H1 (cell line): ENCODE measurements around the gene TEAD3. TPM values are rescaled to one million over a fixed set of nuclear protein-coding genes. Genes with fewer than 3 reads are reported as not detected.

Experiments
- CTCF ChIA-PET: fragments of 300-600 bp; sonication (Branson Sonifier 250); formaldehyde crosslinking; loops from one replicate; lab custom pipeline; 2021; ENCODE audit not compliant: partially characterized antibody; lab: Charles Lee
- POLR2A ChIA-PET: fragments of 300-600 bp; sonication (Branson Sonifier 250); formaldehyde crosslinking; loops from one replicate; lab custom pipeline; 2021; ENCODE audit warnings: inconsistent platforms; ENCODE audit not compliant: partially characterized antibody; lab: Charles Lee
- DNase-seq, 2 experiments: peaks; one replicate each; pipeline versions ENCODE4 v3.0.0 to v3.0.0-alpha.2; 2010 to 2022; ENCODE audit warnings: low spot score in 2 of 2, low read depth in 1 of 2, mixed read lengths in 1 of 2
- FAIRE-seq: peaks from 2 replicates; lab custom pipeline; 2011; peaks lifted over from hg19 to GRCh38; lab: Jason Lieb, UNC
- H2AFZ ChIP-seq: 2 replicates; pipeline ENCODE4 v1.8.1; 2012; ENCODE audit warnings: low read length, inconsistent platforms
- H2AK5ac ChIP-seq: 2 replicates; pipeline ENCODE4 v1.6.1; 2013; ENCODE audit warnings: low read depth, low read length
- H2BK120ac ChIP-seq: replicated peaks from 2 replicates; pipeline ENCODE3; 2013; ENCODE audit warnings: low read depth, low read length, inconsistent platforms
- H2BK12ac ChIP-seq: 2 replicates; pipeline ENCODE4 v1.6.1; 2013; ENCODE audit warnings: low read depth, low read length
- H2BK15ac ChIP-seq: 2 replicates; pipeline ENCODE4 v1.6.1; 2013; ENCODE audit warnings: low read length
- H2BK20ac ChIP-seq: 2 replicates; pipeline ENCODE4 v1.6.1; 2013; ENCODE audit warnings: low read length
- H2BK5ac ChIP-seq: 2 replicates; pipeline ENCODE4 v1.6.1; 2013; ENCODE audit warnings: low read depth, low read length
- H3K14ac ChIP-seq: 2 replicates; pipeline ENCODE4 v1.6.1; 2013; ENCODE audit warnings: inconsistent platforms; ENCODE audit not compliant: insufficient read length
- H3K18ac ChIP-seq: 2 replicates; pipeline ENCODE4 v1.6.1; 2013; ENCODE audit warnings: low read length; ENCODE audit errors: extremely low read depth
- H3K23ac ChIP-seq: 2 replicates; pipeline ENCODE4 v1.6.1; 2013; ENCODE audit warnings: inconsistent platforms; ENCODE audit not compliant: insufficient read length
- H3K23me2 ChIP-seq: 2 replicates; pipeline ENCODE4 v1.6.1; 2013; ENCODE audit warnings: low read depth, low read length
- H3K27ac ChIP-seq: 2 replicates; pipeline ENCODE4 v1.6.1; 2011; ENCODE audit warnings: low read depth, low read length, inconsistent platforms
- H3K27me3 ChIP-seq, 4 experiments: replicated peaks in 1 of 4; 1 replicate in 1 of 4; 2 replicates in 3 of 4; pipeline versions ENCODE4 v1.6.1 to v1.8.1; 2011 to 2013; ENCODE audit warnings: low read length in 3 of 4, mild to moderate bottlenecking in 3 of 4, inconsistent platforms in 2 of 4, mixed read lengths in 2 of 4, moderate library complexity in 1 of 4; ENCODE audit not compliant: control insufficient read depth in 3 of 4, insufficient read depth in 3 of 4; ENCODE audit errors: extremely low read depth in 1 of 4
- H3K36me3 ChIP-seq, 4 experiments: 2 replicates each; pipeline versions ENCODE4 v1.6.1 to v1.8.1; 2011 to 2013; ENCODE audit warnings: mild to moderate bottlenecking in 4 of 4, low read length in 3 of 4, moderate library complexity in 2 of 4, control low read depth in 1 of 4, inconsistent platforms in 1 of 4; ENCODE audit not compliant: insufficient read depth in 4 of 4, control insufficient read depth in 2 of 4
- H3K4ac ChIP-seq: replicated peaks from 2 replicates; pipeline ENCODE3; 2013; ENCODE audit warnings: low read length, low read depth, mixed read lengths, inconsistent platforms; ENCODE audit not compliant: insufficient read length
- H3K4me1 ChIP-seq, 4 experiments: replicated peaks in 1 of 4; 1 replicate in 1 of 4; 2 replicates in 3 of 4; pipeline versions ENCODE4 v1.6.1 to v1.8.1; 2011 to 2013; ENCODE audit warnings: low read length in 3 of 4, inconsistent platforms in 2 of 4, mixed read lengths in 1 of 4; ENCODE audit not compliant: insufficient read depth in 4 of 4, control insufficient read depth in 3 of 4
- H3K4me2 ChIP-seq, 2 experiments: 2 replicates each; pipeline versions ENCODE4 v1.6.1 to v1.8.1; 2011 to 2013; ENCODE audit warnings: low read depth in 2 of 2, low read length in 2 of 2, control low read depth in 1 of 2, inconsistent platforms in 1 of 2, mild to moderate bottlenecking in 1 of 2; ENCODE audit not compliant: insufficient read depth in 1 of 2
- H3K4me3 ChIP-seq, 4 experiments: fragments of 200-600, 300-600 bp in 1 of 4; sonication (generic), shearing (Covaris generic), sonication (Bioruptor Twin) in 1 of 4; 2 replicates each; pipeline versions ENCODE4 v1.5.1 to v1.8.1; 2011 to 2016; ENCODE audit warnings: low read length in 4 of 4, low read depth in 3 of 4, control low read depth in 2 of 4, inconsistent platforms in 2 of 4, mild to moderate bottlenecking in 2 of 4, mixed read lengths in 1 of 4, moderate library complexity in 1 of 4; ENCODE audit not compliant: insufficient read depth in 2 of 4; ENCODE audit errors: extremely low read depth in 1 of 4
- H3K56ac ChIP-seq: replicated peaks from 2 replicates; pipeline ENCODE3; 2013; ENCODE audit warnings: low read depth, mild to moderate bottlenecking, mixed read lengths, low read length, inconsistent platforms; ENCODE audit not compliant: insufficient read length
- H3K79me1 ChIP-seq: 2 replicates; pipeline ENCODE4 v1.6.1; 2013; ENCODE audit warnings: low read depth, low read length, control low read depth
- H3K79me2 ChIP-seq, 2 experiments: 2 replicates each; pipeline versions ENCODE4 v1.6.1 to v1.8.1; 2012 to 2013; ENCODE audit warnings: low read length in 2 of 2, mild to moderate bottlenecking in 2 of 2, inconsistent platforms in 1 of 2; ENCODE audit not compliant: insufficient read depth in 2 of 2, control insufficient read depth in 1 of 2
- H3K9ac ChIP-seq, 4 experiments: replicated peaks in 1 of 4; 1 replicate in 1 of 4; 2 replicates in 3 of 4; pipeline versions ENCODE4 v1.6.1 to v1.8.1; 2011 to 2013; ENCODE audit warnings: low read depth in 3 of 4, low read length in 3 of 4, control low read depth in 2 of 4, mild to moderate bottlenecking in 2 of 4, moderate library complexity in 2 of 4, inconsistent platforms in 1 of 4; ENCODE audit errors: extremely low read depth in 1 of 4
- H3K9me3 ChIP-seq, 2 experiments: 2 replicates each; pipeline versions ENCODE4 v1.6.1 to v1.8.1; 2012 to 2013; ENCODE audit warnings: mild to moderate bottlenecking in 2 of 2, moderate library complexity in 2 of 2, control low read depth in 1 of 2, inconsistent platforms in 1 of 2, low read depth in 1 of 2, low read length in 1 of 2, mixed read lengths in 1 of 2; ENCODE audit not compliant: insufficient read depth in 2 of 2
- H4K20me1 ChIP-seq, 2 experiments: replicated peaks in 1 of 2; 2 replicates each; pipeline versions ENCODE3 to v1.8.1; 2011 to 2013; ENCODE audit warnings: inconsistent platforms in 2 of 2, low read length in 2 of 2, mild to moderate bottlenecking in 1 of 2; ENCODE audit not compliant: insufficient read depth in 2 of 2, control insufficient read depth in 1 of 2
- H4K5ac ChIP-seq: 2 replicates; pipeline ENCODE4 v1.6.1; 2013; ENCODE audit warnings: low read length, low read depth, mixed read lengths, inconsistent platforms; ENCODE audit not compliant: insufficient read length
- H4K8ac ChIP-seq: 2 replicates; pipeline ENCODE4 v1.8.0; 2013; ENCODE audit warnings: mild to moderate bottlenecking, moderate library complexity, low read length, inconsistent platforms; ENCODE audit not compliant: insufficient read depth; ENCODE audit errors: extremely low read depth
- H4K91ac ChIP-seq: replicated peaks from 2 replicates; pipeline ENCODE3; 2013; ENCODE audit warnings: low read length, mixed read lengths, inconsistent platforms; ENCODE audit not compliant: insufficient read length
- CBX8 ChIP-seq: fragments of 300-800, 300-1000 bp; sonication (generic); IDR thresholded peaks from 2 replicates; pipeline ENCODE4 v1.7.1; 2016; ENCODE audit warnings: low read depth, low read length, borderline replicate concordance
- WGBS, 2 experiments: shearing (Covaris generic) in 1 of 2; methylation state at CpG; one replicate each; pipeline versions ENCODE4 v1.1.6 to v1.1.7; 2013 to 2015; ENCODE audit warnings: low lambda C conversion rate in 2 of 2, mixed read lengths in 2 of 2, inconsistent platforms in 1 of 2, low coverage in 1 of 2, missing lambda C conversion rate in 1 of 2; ENCODE audit not compliant: insufficient replicate concordance in 2 of 2, insufficient coverage in 1 of 2, insufficient read length in 1 of 2; ENCODE audit errors: extremely low coverage in 1 of 2, missing lambda C conversion rate in 1 of 2; 5-methylcytosine and 5-hydroxymethylcytosine counted together
- polyA plus RNA-seq, 7 experiments: library from polyadenylated mRNA; depleted of rRNA in 3 of 7; stranded (reverse) in 5 of 7; unstranded in 2 of 7; fragments of >200 nt in 5 of 7; fragments of 200-250 nt in 2 of 7; gene quantifications; 1 replicate in 5 of 7; 2 replicates in 1 of 7; 4 replicates in 1 of 7; pipeline versions ENCODE4 v1.2.1 to v1.2.3, GENCODE V29; 2011 to 2013; ENCODE audit warnings: missing spikeins in 2 of 7, mixed read lengths in 2 of 7
- total RNA-seq: library from RNA; stranded (reverse); fragmentation: NEBNext Ultra II Directional; extraction: Animal tissue kit (Norgen Biotek cat#: 25700); gene quantifications from 2 replicates; pipeline ENCODE4 v1.2.1, GENCODE V29; 2021

The TEAD3 gene
- total and polyA plus RNA-seq, 2 of the 8 experiments (the other 6 are each of a cell fraction or from before 2014, with no cell fraction given), result 20.1 to 28.7 TPM

- CTCF ChIA-PET, result interaction anchor here (1.0 to 15.8 kb wide), 8 partner anchors 9 to 136 kb away, joined by 3 to 138 read pairs (median 8); no protein-coding TSS in a partner anchor
Observed at GRCh38 chr6:35429463-35429862, 67.4 kb downstream of the TEAD3 start.

More at GRCh38 chr6:35429463-35429862, 67.4 kb downstream of the TEAD3 start:
- no peak for TF ChIP-seq CBX8
- no peaks in the 10 kb centered on the region for H3K79me1 ChIP-seq
- H3K36me3 ChIP-seq, result 0 out of 8 replicates have a peak, but pooled peaks cover 0 to 3% (median 0%) of the 10 kb centered on the region in 4 experiments
- DNase-seq (no peak), FAIRE-seq (no peak)
- H2AFZ ChIP-seq, result no peak overlapping the region
- no peaks in the 10 kb centered on the region for H4K20me1 ChIP-seq
- H3K9me3 ChIP-seq, result no peaks in the 10 kb centered on the region
- no peak overlapping the region for H3K9ac ChIP-seq
- H3K23ac ChIP-seq, result no peak overlapping the region
- no peak overlapping the region for H3K27ac ChIP-seq
- H3K23me2 ChIP-seq, result no peaks in the 10 kb centered on the region
- no peak overlapping the region for H2AK5ac ChIP-seq
- no peak overlapping the region for H2BK12ac ChIP-seq
- no peak overlapping the region for H2BK120ac ChIP-seq
- peaks cover 6 to 28% (median 16%) of the 10 kb centered on the region in 4 experiments for H3K4me1 ChIP-seq
- no peak overlapping the region for H2BK20ac ChIP-seq
- POLR2A ChIA-PET, result no interaction called here
- H3K18ac ChIP-seq, result no peak overlapping the region
- no peak overlapping the region for H2BK5ac ChIP-seq
- H4K5ac ChIP-seq, result no peak overlapping the region
- no peak overlapping the region for H4K91ac ChIP-seq
- no peaks in the 10 kb centered on the region for H3K79me2 ChIP-seq
- WGBS, 2 experiments, result 80% methylated on average over 2 of the region's 2 CpGs; no CpG with 5 or more reads in 1 of the 2 experiments
- no peak overlapping the region for H3K56ac ChIP-seq
- H3K4me3 ChIP-seq, result no peak overlapping the region
- H3K14ac ChIP-seq, result no peak overlapping the region
- no peak overlapping the region for H3K4ac ChIP-seq
- H3K27me3 ChIP-seq, result no peaks in the 10 kb centered on the region
- no peak overlapping the region for H2BK15ac ChIP-seq
- H4K8ac ChIP-seq, result no peak overlapping the region
- H3K4me2 ChIP-seq, result no peak overlapping the region
